Endothelial cell of umbilical vein (primary cell): ENCODE measurements around the gene CARD14. TPM values are rescaled to one million over a fixed set of nuclear protein-coding genes. Genes with fewer than 3 reads are reported as not detected.

ENCODE experiments used
- BruUV-seq: library from RNA; stranded (reverse); fragments of 400-500 nt; replicated peaks from 2 replicates; lab custom pipeline; 2021; lab: Mats Ljungman, UMichigan
- CTCF ChIA-PET: fragments of 300-600, 350-600 bp; sonication (Branson Sonifier 250); formaldehyde crosslinking; loops from one replicate; lab custom pipeline; 2021; ENCODE audit warnings: antibody characterized with exemption, inconsistent platforms; lab: Charles Lee
- POLR2A ChIA-PET: fragments of 300-600, 350-600 bp; sonication (Branson Sonifier 250); formaldehyde crosslinking; loops from one replicate; lab custom pipeline; 2021; ENCODE audit warnings: antibody characterized with exemption, inconsistent platforms; lab: Charles Lee
- DNase-seq: peaks from one replicate; pipeline ENCODE4 v3.0.0-alpha.2; 2011; ENCODE audit warnings: low read depth, low spot score
- FAIRE-seq: peaks from 2 replicates; lab custom pipeline; 2011; peaks lifted over from hg19 to GRCh38; lab: Jason Lieb, UNC
- H2AFZ ChIP-seq: 2 replicates; pipeline ENCODE4 v1.6.0; 2012; ENCODE audit warnings: low read depth, low read length, control low read depth, inconsistent platforms
- H3K27ac ChIP-seq: 2 replicates; pipeline ENCODE4 v1.5.1; 2011; ENCODE audit warnings: low read depth, mild to moderate bottlenecking, control low read depth, low read length, moderate library complexity; ENCODE audit not compliant: insufficient read depth
- H3K27me3 ChIP-seq, 2 experiments: 2 replicates each; pipeline versions ENCODE4 v1.6.0 to v1.6.1; 2011; ENCODE audit warnings: low read length in 2 of 2, mixed read lengths in 1 of 2; ENCODE audit not compliant: control insufficient read depth in 2 of 2, insufficient read depth in 2 of 2
- H3K36me3 ChIP-seq, 2 experiments: 2 replicates in 1 of 2; 3 replicates in 1 of 2; pipeline ENCODE4 v1.5.1; 2011; ENCODE audit warnings: low read length in 2 of 2, mild to moderate bottlenecking in 1 of 2, moderate library complexity in 1 of 2; ENCODE audit not compliant: control insufficient read depth in 2 of 2, insufficient read depth in 2 of 2; ENCODE audit errors: extremely low read depth in 1 of 2
- H3K4me1 ChIP-seq: 3 replicates; pipeline ENCODE4 v1.5.1; 2011; ENCODE audit warnings: mild to moderate bottlenecking, low read length; ENCODE audit not compliant: control insufficient read depth, insufficient read depth; ENCODE audit errors: extremely low read depth
- H3K4me2 ChIP-seq: 2 replicates; pipeline ENCODE4 v1.6.1; 2011; ENCODE audit warnings: low read length, control low read depth, mixed read lengths; ENCODE audit not compliant: insufficient read depth
- H3K4me3 ChIP-seq, 3 experiments: fragments of 200-600 bp in 1 of 3; sonication (generic), shearing (Covaris generic) in 1 of 3; replicated peaks in 1 of 3; 2 replicates each; pipeline ENCODE4 v1.5.1; 2011 to 2016; ENCODE audit warnings: control low read depth in 3 of 3, low read length in 3 of 3, mild to moderate bottlenecking in 2 of 3, inconsistent platforms in 1 of 3, low read depth in 1 of 3, moderate library complexity in 1 of 3; ENCODE audit not compliant: insufficient read depth in 1 of 3
- H3K79me2 ChIP-seq: 2 replicates; pipeline ENCODE4 v1.6.0; 2012; ENCODE audit warnings: low read length, inconsistent platforms; ENCODE audit not compliant: control insufficient read depth, insufficient read depth
- H3K9ac ChIP-seq: replicated peaks from 2 replicates; pipeline ENCODE3; 2011; ENCODE audit warnings: low read length, control low read depth; ENCODE audit not compliant: insufficient read depth; ENCODE audit errors: extremely low read depth
- H3K9me1 ChIP-seq: replicated peaks from 3 replicates; pipeline ENCODE4 v1.6.0; 2011; ENCODE audit warnings: mild to moderate bottlenecking, low read length; ENCODE audit not compliant: control insufficient read depth, insufficient read depth; ENCODE audit errors: extremely low read depth
- H3K9me3 ChIP-seq: replicated peaks from 2 replicates; pipeline ENCODE4 v1.5.1; 2012; ENCODE audit warnings: low read length, inconsistent platforms; ENCODE audit not compliant: control insufficient read depth, insufficient read depth
- H4K20me1 ChIP-seq: replicated peaks from 2 replicates; pipeline ENCODE3; 2011; ENCODE audit warnings: mild to moderate bottlenecking, low read length; ENCODE audit not compliant: control insufficient read depth, insufficient read depth; ENCODE audit errors: extremely low read depth
- CTCF ChIP-seq, 2 donors: IDR thresholded peaks; 1 replicate in 1 of 2; 2 replicates in 1 of 2; pipeline ENCODE4 v1.5.1; 2011; ENCODE audit warnings: low read length in 2 of 2, mild to moderate bottlenecking in 2 of 2, moderate library complexity in 2 of 2, control low read depth in 1 of 2, inconsistent platforms in 1 of 2, low read depth in 1 of 2; ENCODE audit not compliant: insufficient read depth in 1 of 2; ENCODE audit errors: extremely low read depth in 1 of 2
- EZH2 ChIP-seq: IDR thresholded peaks from 2 replicates; pipeline ENCODE4 v1.6.1; 2012; ENCODE audit warnings: borderline replicate concordance, low read depth, mild to moderate bottlenecking, moderate library complexity, low read length, inconsistent platforms; ENCODE audit not compliant: severe bottlenecking
- FOS ChIP-seq: IDR thresholded peaks from 2 replicates; pipeline ENCODE4 v1.6.1; 2011; ENCODE audit warnings: mild to moderate bottlenecking, low read length, moderate library complexity, borderline replicate concordance; ENCODE audit not compliant: insufficient read depth
- GATA2 ChIP-seq: IDR thresholded peaks from 2 replicates; pipeline ENCODE4 v1.7.0; 2011; ENCODE audit warnings: low read depth, mild to moderate bottlenecking, moderate library complexity, mixed read lengths, low read length; ENCODE audit not compliant: insufficient read length, insufficient read depth
- JUN ChIP-seq: IDR thresholded peaks from 2 replicates; pipeline ENCODE4 v1.6.1; 2011; ENCODE audit warnings: borderline replicate concordance, low read depth; ENCODE audit not compliant: insufficient read length, insufficient read depth
- MAX ChIP-seq: IDR thresholded peaks from 2 replicates; pipeline ENCODE4 v1.6.1; 2011; ENCODE audit not compliant: insufficient read depth, insufficient read length
- MYC ChIP-seq: IDR thresholded peaks from one replicate; pipeline ENCODE4 v1.6.1; 2011; ENCODE audit warnings: mild to moderate bottlenecking, low read depth, low read length
- POLR2A ChIP-seq: IDR thresholded peaks from 2 replicates; pipeline ENCODE4 v1.6.1; 2012; ENCODE audit warnings: low read depth, mild to moderate bottlenecking, control low read depth, low read length
- POLR2AphosphoS5 ChIP-seq: IDR thresholded peaks from 2 replicates; pipeline ENCODE4 v1.6.1; 2012; ENCODE audit warnings: low read depth, mild to moderate bottlenecking, control low read depth, low read length, moderate library complexity; ENCODE audit not compliant: insufficient read depth
- dilution Hi-C: fragments of 300-500 bp; cut with MboI; formaldehyde crosslinking; loops from one replicate; pipeline ENCODE4 v1.15.0; 2019; ENCODE audit warnings: low sequenced_read_pairs; ENCODE audit not compliant: extremely low pct_ligation_motif_present
- intact Hi-C: fragments of 100-400 bp; cut with micrococcal nuclease; formaldehyde crosslinking; loops from one replicate; pipeline ENCODE4 v1.10.0; 2022
- polyA plus RNA-seq, 4 experiments: library from polyadenylated mRNA; depleted of rRNA in 3 of 4; stranded (reverse) in 3 of 4; unstranded in 1 of 4; fragments of >200 nt; gene quantifications; 2 replicates each; pipeline versions ENCODE4 v1.2.1 to v1.2.3, GENCODE V29; 2011 to 2012; ENCODE audit warnings: missing spikeins in 1 of 4
- total RNA-seq: library from RNA; stranded (reverse); gene quantifications from 2 replicates; pipeline ENCODE4 v1.2.3, GENCODE V29; 2021

The CARD14 gene
- total and polyA plus RNA-seq, 2 donors (not counting 3 experiments of a cell fraction or from before 2014, with no cell fraction given): not detected

GRCh38 chr17:80209765-80210164 is 39.9 kb downstream of the CARD14 start:
- Histone ChIP-seq H3K27me3 (no peaks in the 10 kb centered on the region), H4K20me1 (no peaks in the 10 kb centered on the region), H3K9me3 (no peaks in the 10 kb centered on the region), H3K9me1 (no peaks in the 10 kb centered on the region), H3K4me3 (no peak overlapping the region), H2AFZ (no peak overlapping the region), H3K4me1 (no peaks in the 10 kb centered on the region), H3K9ac (no peak overlapping the region), H3K79me2 (no peaks in the 10 kb centered on the region), H3K4me2 (no peak overlapping the region), H3K36me3 (peaks cover 8 to 40% of the 10 kb centered on the region in 2 experiments), H3K27ac (no peak overlapping the region)
- no TSS peak for BruUV-seq
- CTCF ChIA-PET: interaction anchor here (0.7 kb wide), 1 partner anchor 14 kb away, joined by 3 read pairs; no protein-coding TSS in a partner anchor
- FAIRE-seq: no peak
- no peak for DNase-seq
- dilution Hi-C loops: no loop called here
- POLR2A ChIA-PET: no interaction called here
- TF ChIP-seq CTCF (IDR thresholded peaks at IDR 0.05; ENCODE audit: extremely low read depth in 1 of 2, insufficient read depth in 1 of 2, low read depth in 1 of 2, low read length in 2 of 2) (no peak), POLR2A (no peak)
- intact Hi-C loops: no loop called here

GRCh38 chr17:80210348-80211108 is 40.7 kb downstream of the CARD14 start:
- dilution Hi-C loops: no loop called here
- Histone ChIP-seq H3K9ac (no peak overlapping the region), H3K9me3 (no peaks in the 10 kb centered on the region), H3K4me3 (no peak overlapping the region), H2AFZ (no peak overlapping the region), H3K27me3 (no peaks in the 10 kb centered on the region), H3K36me3 (peaks cover 8 to 44% of the 10 kb centered on the region in 2 experiments), H4K20me1 (no peaks in the 10 kb centered on the region), H3K4me2 (no peak overlapping the region), H3K9me1 (no peaks in the 10 kb centered on the region), H3K27ac (no peak overlapping the region), H3K4me1 (no peaks in the 10 kb centered on the region), H3K79me2 (no peaks in the 10 kb centered on the region)
- DNase-seq (no peak), FAIRE-seq (no peak)
- CTCF ChIA-PET: interaction anchor here (0.7 to 2.8 kb wide), 2 partner anchors 15 kb away, joined by 3 to 10 read pairs; no protein-coding TSS in a partner anchor
- POLR2A ChIA-PET: no interaction called here
- no TSS peak for BruUV-seq
- intact Hi-C loops: no loop called here
- TF ChIP-seq JUN: no peak
- no peak for TF ChIP-seq FOS
- TF ChIP-seq CTCF (IDR thresholded peaks at IDR 0.05; ENCODE audit: extremely low read depth in 1 of 2, insufficient read depth in 1 of 2, low read depth in 1 of 2, low read length in 2 of 2): no peak
- TF ChIP-seq MAX: no peak
- TF ChIP-seq GATA2: no peak
- no peak for TF ChIP-seq MYC
- no peak for TF ChIP-seq EZH2
- no peak for TF ChIP-seq POLR2A
- no peak for TF ChIP-seq POLR2AphosphoS5
